Liver (tissue), 9 donors: Measurements from ENCODE around the gene DPPA2. TPM values are rescaled to one million over a fixed set of nuclear protein-coding genes. Genes with fewer than 3 reads are reported as not detected.

Experiments
- DNase-seq: peaks from one replicate; pipeline ENCODE4 v3.0.0-alpha.2; 2017; ENCODE audit warnings: low spot score
- H3K27ac ChIP-seq, 2 donors: one replicate each; pipeline ENCODE4 v1.7.0; 2013; ENCODE audit warnings: inconsistent platforms in 2 of 2, low read length in 2 of 2, control low read depth in 1 of 2, low read depth in 1 of 2, mild to moderate bottlenecking in 1 of 2
- H3K27me3 ChIP-seq, 4 donors: one replicate each; pipeline versions ENCODE4 v1.6.1 to v1.7.0; 2013; ENCODE audit warnings: low read length in 3 of 4, inconsistent platforms in 1 of 4, mild to moderate bottlenecking in 1 of 4, moderate library complexity in 1 of 4; ENCODE audit not compliant: control insufficient read depth in 4 of 4, insufficient read depth in 4 of 4
- H3K36me3 ChIP-seq, 4 donors: one replicate each; pipeline versions ENCODE4 v1.6.1 to v1.7.0; 2013; ENCODE audit warnings: low read length in 3 of 4, mild to moderate bottlenecking in 3 of 4, low read depth in 1 of 4, moderate library complexity in 1 of 4; ENCODE audit not compliant: control insufficient read depth in 4 of 4, insufficient read depth in 3 of 4
- H3K4me1 ChIP-seq, 4 donors: one replicate each; pipeline versions ENCODE4 v1.6.1 to v1.7.0; 2013; ENCODE audit warnings: low read length in 3 of 4, mild to moderate bottlenecking in 3 of 4, moderate library complexity in 1 of 4; ENCODE audit not compliant: control insufficient read depth in 4 of 4, insufficient read depth in 4 of 4
- H3K4me3 ChIP-seq, 3 donors: one replicate each; pipeline versions ENCODE4 v1.6.1 to v1.7.0; 2013; ENCODE audit warnings: low read length in 3 of 3, control low read depth in 1 of 3, low read depth in 1 of 3, mild to moderate bottlenecking in 1 of 3
- H3K9ac ChIP-seq, 2 donors: one replicate each; pipeline ENCODE4 v1.7.0; 2013; ENCODE audit warnings: low read length in 2 of 2, mild to moderate bottlenecking in 2 of 2, moderate library complexity in 2 of 2, control low read depth in 1 of 2, low read depth in 1 of 2
- H3K9me3 ChIP-seq, 4 donors: one replicate each; pipeline versions ENCODE4 v1.6.1 to v1.7.0; 2013; ENCODE audit warnings: low read length in 3 of 4; ENCODE audit not compliant: control insufficient read depth in 4 of 4
- ATF3 ChIP-seq: IDR thresholded peaks from 2 replicates; pipeline ENCODE4 v1.6.1; 2016; ENCODE audit warnings: antibody characterized with exemption
- EGR1 ChIP-seq, 2 donors: IDR thresholded peaks; 2 replicates each; pipeline ENCODE4 v1.6.1; 2016 to 2018; ENCODE audit warnings: antibody characterized with exemption in 2 of 2, low read depth in 2 of 2
- GABPA ChIP-seq, 2 donors: IDR thresholded peaks in 1 of 2; conservative IDR thresholded peaks in 1 of 2; 2 replicates each; pipeline ENCODE4 v1.6.1; 2016; ENCODE audit warnings: antibody characterized with exemption in 2 of 2, mild to moderate bottlenecking in 1 of 2, moderate library complexity in 1 of 2
- HNF4G ChIP-seq: IDR thresholded peaks from 2 replicates; pipeline ENCODE4 v1.6.1; 2016; ENCODE audit warnings: antibody characterized with exemption
- JUND ChIP-seq, 2 donors: IDR thresholded peaks; 2 replicates each; pipeline ENCODE4 v1.6.1; 2016; ENCODE audit warnings: antibody characterized with exemption in 2 of 2
- NR2F2 ChIP-seq: IDR thresholded peaks from 2 replicates; pipeline ENCODE4 v1.6.1; 2016; ENCODE audit warnings: antibody characterized with exemption
- RAD21 ChIP-seq, 2 donors: IDR thresholded peaks; 2 replicates each; pipeline ENCODE4 v1.6.1; 2016; ENCODE audit warnings: antibody characterized with exemption in 2 of 2, mild to moderate bottlenecking in 2 of 2
- RXRA ChIP-seq, 2 donors: IDR thresholded peaks; 2 replicates each; pipeline ENCODE4 v1.6.1; 2017 to 2018; ENCODE audit warnings: antibody characterized with exemption in 2 of 2, mild to moderate bottlenecking in 1 of 2
- SP1 ChIP-seq: IDR thresholded peaks from 2 replicates; pipeline ENCODE4 v1.6.1; 2018; ENCODE audit warnings: antibody characterized with exemption, mild to moderate bottlenecking
- TAF1 ChIP-seq: conservative IDR thresholded peaks from 2 replicates; pipeline ENCODE4 v1.6.1; 2016; ENCODE audit warnings: antibody characterized with exemption, mild to moderate bottlenecking
- YY1 ChIP-seq: IDR thresholded peaks from 2 replicates; pipeline ENCODE4 v1.6.1; 2016; ENCODE audit warnings: antibody characterized with exemption, mild to moderate bottlenecking
- WGBS: extraction: QIAGEN DNeasy Blood & Tissue Kit; methylation state at CpG from one replicate; pipeline ENCODE4 v1.1.7; 2013; 5-methylcytosine and 5-hydroxymethylcytosine counted together
- polyA plus RNA-seq, 2 donors: library from polyadenylated mRNA; stranded (reverse) in 1 of 2; unstranded in 1 of 2; fragments of 200-250 nt in 1 of 2; fragments of >200 nt in 1 of 2; fragmentation: Nextera tagmentation in 1 of 2; extraction: Ambion mirVana in 1 of 2; gene quantifications; one replicate each; pipeline versions ENCODE4 v1.2.1 to v1.2.3, GENCODE V29; 2013 to 2015
- total RNA-seq, 2 donors: library from RNA; depleted of rRNA; stranded (reverse); fragments of >200 nt; gene quantifications; one replicate each; pipeline ENCODE4 v1.2.3, GENCODE V29; 2014
- TF ChIP-seq, protein P1 (sequence below): IDR thresholded peaks from 2 replicates; pipeline ENCODE4 v1.6.1; 2016; ENCODE audit warnings: antibody characterized with exemption, mild to moderate bottlenecking
- TF ChIP-seq, protein P2 (sequence below): IDR thresholded peaks from 2 replicates; pipeline ENCODE4 v1.6.1; 2016; ENCODE audit warnings: antibody characterized with exemption
- TF ChIP-seq, protein P3 (sequence below): IDR thresholded peaks from 2 replicates; pipeline ENCODE4 v1.6.1; 2016; ENCODE audit warnings: antibody characterized with exemption
- donor health status: healthy.
- donor health status: healthy.
- donor health status: healthy.
- donor health status: healthy.
- donor health status: healthy.

DPPA2 gene
- total and polyA plus RNA-seq, 4 donors: not detected

DNA sequence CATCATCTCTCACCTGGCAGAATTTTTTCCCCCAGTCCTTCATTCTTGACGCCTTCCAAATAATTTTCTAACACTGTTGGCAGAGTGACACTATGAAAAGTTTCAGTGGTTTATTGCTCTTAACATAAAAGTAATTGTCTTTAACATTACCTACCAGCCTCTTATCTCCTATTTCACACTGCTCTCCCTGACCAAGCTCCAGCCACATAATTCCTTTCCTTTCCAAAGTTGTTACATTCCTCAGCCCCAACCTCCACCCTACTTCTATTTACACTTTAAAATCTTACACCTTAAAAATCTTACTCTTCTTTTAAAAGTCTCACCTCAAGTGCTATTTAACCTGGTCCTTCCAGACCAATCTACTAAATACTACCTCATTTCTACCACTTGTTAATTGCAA is 18.3 kb upstream of the DPPA2 start:
- TF ChIP-seq, protein P1, sequence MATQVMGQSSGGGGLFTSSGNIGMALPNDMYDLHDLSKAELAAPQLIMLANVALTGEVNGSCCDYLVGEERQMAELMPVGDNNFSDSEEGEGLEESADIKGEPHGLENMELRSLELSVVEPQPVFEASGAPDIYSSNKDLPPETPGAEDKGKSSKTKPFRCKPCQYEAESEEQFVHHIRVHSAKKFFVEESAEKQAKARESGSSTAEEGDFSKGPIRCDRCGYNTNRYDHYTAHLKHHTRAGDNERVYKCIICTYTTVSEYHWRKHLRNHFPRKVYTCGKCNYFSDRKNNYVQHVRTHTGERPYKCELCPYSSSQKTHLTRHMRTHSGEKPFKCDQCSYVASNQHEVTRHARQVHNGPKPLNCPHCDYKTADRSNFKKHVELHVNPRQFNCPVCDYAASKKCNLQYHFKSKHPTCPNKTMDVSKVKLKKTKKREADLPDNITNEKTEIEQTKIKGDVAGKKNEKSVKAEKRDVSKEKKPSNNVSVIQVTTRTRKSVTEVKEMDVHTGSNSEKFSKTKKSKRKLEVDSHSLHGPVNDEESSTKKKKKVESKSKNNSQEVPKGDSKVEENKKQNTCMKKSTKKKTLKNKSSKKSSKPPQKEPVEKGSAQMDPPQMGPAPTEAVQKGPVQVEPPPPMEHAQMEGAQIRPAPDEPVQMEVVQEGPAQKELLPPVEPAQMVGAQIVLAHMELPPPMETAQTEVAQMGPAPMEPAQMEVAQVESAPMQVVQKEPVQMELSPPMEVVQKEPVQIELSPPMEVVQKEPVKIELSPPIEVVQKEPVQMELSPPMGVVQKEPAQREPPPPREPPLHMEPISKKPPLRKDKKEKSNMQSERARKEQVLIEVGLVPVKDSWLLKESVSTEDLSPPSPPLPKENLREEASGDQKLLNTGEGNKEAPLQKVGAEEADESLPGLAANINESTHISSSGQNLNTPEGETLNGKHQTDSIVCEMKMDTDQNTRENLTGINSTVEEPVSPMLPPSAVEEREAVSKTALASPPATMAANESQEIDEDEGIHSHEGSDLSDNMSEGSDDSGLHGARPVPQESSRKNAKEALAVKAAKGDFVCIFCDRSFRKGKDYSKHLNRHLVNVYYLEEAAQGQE: no peak
- TF ChIP-seq, protein P2, sequence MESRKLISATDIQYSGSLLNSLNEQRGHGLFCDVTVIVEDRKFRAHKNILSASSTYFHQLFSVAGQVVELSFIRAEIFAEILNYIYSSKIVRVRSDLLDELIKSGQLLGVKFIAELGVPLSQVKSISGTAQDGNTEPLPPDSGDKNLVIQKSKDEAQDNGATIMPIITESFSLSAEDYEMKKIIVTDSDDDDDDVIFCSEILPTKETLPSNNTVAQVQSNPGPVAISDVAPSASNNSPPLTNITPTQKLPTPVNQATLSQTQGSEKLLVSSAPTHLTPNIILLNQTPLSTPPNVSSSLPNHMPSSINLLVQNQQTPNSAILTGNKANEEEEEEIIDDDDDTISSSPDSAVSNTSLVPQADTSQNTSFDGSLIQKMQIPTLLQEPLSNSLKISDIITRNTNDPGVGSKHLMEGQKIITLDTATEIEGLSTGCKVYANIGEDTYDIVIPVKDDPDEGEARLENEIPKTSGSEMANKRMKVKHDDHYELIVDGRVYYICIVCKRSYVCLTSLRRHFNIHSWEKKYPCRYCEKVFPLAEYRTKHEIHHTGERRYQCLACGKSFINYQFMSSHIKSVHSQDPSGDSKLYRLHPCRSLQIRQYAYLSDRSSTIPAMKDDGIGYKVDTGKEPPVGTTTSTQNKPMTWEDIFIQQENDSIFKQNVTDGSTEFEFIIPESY: no peak
- TF ChIP-seq RAD21 (IDR thresholded peaks at IDR 0.05): no peak
- no peak for TF ChIP-seq SP1
- TF ChIP-seq NR2F2: no peak

GRCh38 chr3:109331692-109332091 is 15.4 kb upstream of the DPPA2 start:
- no peaks in the 10 kb centered on the region for H3K27me3 ChIP-seq
- peaks cover 0 to 10% (median 4%) of the 10 kb centered on the region in 4 donors for H3K4me1 ChIP-seq
- no peak for DNase-seq
- TF ChIP-seq TAF1 (no peak), ATF3 (no peak), RAD21 (IDR thresholded peaks at IDR 0.05) (no peak), GABPA (IDR thresholded peaks at IDR 0.05 in 1 of 2, conservative IDR thresholded peaks at IDR 0.05 in 1 of 2) (no peak), YY1 (no peak), JUND (IDR thresholded peaks at IDR 0.05) (no peak), EGR1 (IDR thresholded peaks at IDR 0.05; ENCODE audit: low read depth in 2 of 2) (no peak), SP1 (no peak), RXRA (IDR thresholded peaks at IDR 0.05) (no peak), HNF4G (no peak), NR2F2 (no peak)
- TF ChIP-seq, protein P3, sequence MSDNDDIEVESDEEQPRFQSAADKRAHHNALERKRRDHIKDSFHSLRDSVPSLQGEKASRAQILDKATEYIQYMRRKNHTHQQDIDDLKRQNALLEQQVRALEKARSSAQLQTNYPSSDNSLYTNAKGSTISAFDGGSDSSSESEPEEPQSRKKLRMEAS: no peak
- TF ChIP-seq, protein P2: no peak
- no peak overlapping the region for H3K4me3 ChIP-seq
- H3K27ac ChIP-seq: no peak overlapping the region
- H3K9me3 ChIP-seq: no peaks in the 10 kb centered on the region
- no peaks in the 10 kb centered on the region for H3K36me3 ChIP-seq
- H3K9ac ChIP-seq: no peak overlapping the region
- WGBS: 55% methylated on average over 5 of the region's 5 CpGs

More for the DNA sequence above, 18.3 kb upstream of the DPPA2 start:
- Histone ChIP-seq H3K4me3 (no peak overlapping the region), H3K27ac (no peak overlapping the region), H3K9ac (no peak overlapping the region), H3K36me3 (no peaks in the 10 kb centered on the region), H3K9me3 (no peaks in the 10 kb centered on the region), H3K27me3 (no peaks in the 10 kb centered on the region), H3K4me1 (peaks cover 0 to 26% (median 12%) of the 10 kb centered on the region in 4 donors)
- DNase-seq: no peak
- 89% methylated on average over 1 of the region's 1 CpG for WGBS
